Measurements from ENCODE around the gene MTUS2.

Gene MTUS2

DNA sequence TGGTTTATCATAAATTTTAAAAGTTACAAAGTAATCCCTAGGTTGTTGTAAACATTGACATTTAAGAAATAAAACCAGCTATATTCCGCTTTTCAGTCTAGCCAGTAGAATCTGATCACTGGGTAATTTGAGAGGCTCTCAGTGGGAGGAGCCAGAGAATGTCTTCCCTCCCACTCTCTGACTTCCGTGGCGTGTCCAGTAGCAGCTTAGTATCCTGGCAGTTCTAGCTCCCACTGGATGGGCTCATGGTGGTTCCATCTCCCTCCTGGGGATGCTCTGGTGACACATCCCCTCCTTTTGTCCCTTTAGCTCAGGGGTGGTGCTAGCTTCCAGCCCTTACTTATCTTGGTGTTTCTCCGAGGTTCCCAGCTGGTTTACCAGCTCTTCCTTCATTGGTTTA, 34.5 kb downstream of the MTUS2 start:
- ChIA-PET CTCF (no interaction called here), POLR2A (no interaction called here)
- DNase-seq, result no peak
- WGBS (ENCODE audit: insufficient coverage), result 82% methylated on average over 3 of the region's 4 CpGs
- H3K4me1 ChIP-seq (ENCODE audit: control extremely low read depth in 1 of 4, control insufficient read depth in 4 of 4, insufficient read depth in 4 of 4, low read length in 3 of 4), result no peaks in the 10 kb centered on the region
- no peak overlapping the region for H3K4me3 ChIP-seq (ENCODE audit: control insufficient read depth in 1 of 7, extremely low read depth in 1 of 7, insufficient read depth in 4 of 7, low read depth in 2 of 7, low read length in 6 of 7)
- no peak overlapping the region for H3K27ac ChIP-seq (ENCODE audit: insufficient read depth in 1 of 2, low read depth in 1 of 2, low read length in 2 of 2, poor library complexity in 1 of 2, severe bottlenecking in 2 of 2)
- H3K9me3 ChIP-seq (ENCODE audit: control extremely low read depth in 1 of 5, control insufficient read depth in 4 of 5, insufficient read depth in 2 of 5, low read depth in 1 of 5, low read length in 4 of 5), result no peaks in the 10 kb centered on the region
- H3K27me3 ChIP-seq (replicated peaks in 2 of 5; ENCODE audit: control insufficient read depth in 4 of 5, insufficient read depth in 5 of 5, low read length in 4 of 5), result peaks cover 0 to 4% (median 3%) of the 10 kb centered on the region in 5 experiments
- H3K36me3 ChIP-seq (ENCODE audit: control insufficient read depth in 4 of 4, insufficient read depth in 4 of 4, low read length in 3 of 4), result no peaks in the 10 kb centered on the region

DNA sequence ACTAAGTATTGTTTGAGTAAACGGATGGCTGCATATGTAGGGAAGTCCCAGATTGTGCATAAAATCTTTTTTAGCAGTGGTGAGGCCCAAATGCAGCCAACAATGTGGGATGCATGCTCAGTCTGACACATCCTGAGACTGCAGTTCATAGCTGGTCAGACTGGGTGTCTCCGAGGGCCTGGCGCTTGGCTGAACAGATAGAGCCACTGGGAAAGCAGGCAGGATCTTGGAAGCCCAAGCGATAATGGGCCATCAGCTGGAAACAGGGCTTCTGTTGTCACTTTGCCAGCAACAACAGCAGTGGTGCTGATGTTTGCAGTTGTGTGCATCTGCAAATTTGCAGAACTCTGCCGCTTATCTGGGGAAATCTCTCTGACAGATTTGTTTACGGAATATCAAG, 36.1 kb downstream of the MTUS2 start:
- 100% methylated on average over 6 of the region's 6 CpGs for WGBS (ENCODE audit: insufficient coverage)
- CTCF ChIA-PET, result no interaction called here
- Histone ChIP-seq H3K27ac (ENCODE audit: insufficient read depth in 1 of 2, low read depth in 1 of 2, low read length in 2 of 2, poor library complexity in 1 of 2, severe bottlenecking in 2 of 2) (no peak overlapping the region), H3K4me1 (ENCODE audit: control extremely low read depth in 1 of 4, control insufficient read depth in 4 of 4, insufficient read depth in 4 of 4, low read length in 3 of 4) (no peaks in the 10 kb centered on the region), H3K36me3 (ENCODE audit: control insufficient read depth in 4 of 4, insufficient read depth in 4 of 4, low read length in 3 of 4) (no peaks in the 10 kb centered on the region), H3K9me3 (ENCODE audit: control extremely low read depth in 1 of 5, control insufficient read depth in 4 of 5, insufficient read depth in 2 of 5, low read depth in 1 of 5, low read length in 4 of 5) (no peaks in the 10 kb centered on the region), H3K27me3 (replicated peaks in 2 of 5; ENCODE audit: control insufficient read depth in 4 of 5, insufficient read depth in 5 of 5, low read length in 4 of 5) (peaks cover 0 to 4% (median 0%) of the 10 kb centered on the region in 5 experiments), H3K4me3 (ENCODE audit: control insufficient read depth in 1 of 7, extremely low read depth in 1 of 7, insufficient read depth in 4 of 7, low read depth in 2 of 7, low read length in 6 of 7) (no peak overlapping the region)
- POLR2A ChIA-PET, result no interaction called here
- no peak for DNase-seq

DNA sequence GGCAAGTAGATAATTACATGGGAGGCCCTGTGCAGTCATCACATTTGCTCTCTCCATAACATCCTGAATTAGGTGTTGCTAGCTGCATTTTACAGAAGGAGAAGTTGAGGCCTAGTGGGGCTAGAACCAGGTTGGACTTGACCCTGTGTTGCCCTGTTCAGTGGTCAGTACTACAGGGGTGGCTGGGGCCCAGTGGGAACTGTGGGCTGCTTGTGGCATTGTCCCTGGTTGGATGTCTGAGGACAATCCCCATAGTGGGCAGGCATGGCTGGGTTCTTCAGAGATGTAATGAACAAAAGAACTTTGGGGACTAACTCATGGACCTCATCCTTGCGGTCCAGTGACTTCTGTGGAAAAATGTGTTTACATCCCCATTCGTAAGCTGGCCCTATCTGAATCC, 38.9 kb downstream of the MTUS2 start:
- no peak for DNase-seq
- Histone ChIP-seq H3K27ac (ENCODE audit: insufficient read depth in 1 of 2, low read depth in 1 of 2, low read length in 2 of 2, poor library complexity in 1 of 2, severe bottlenecking in 2 of 2) (no peak overlapping the region), H3K4me1 (ENCODE audit: control extremely low read depth in 1 of 4, control insufficient read depth in 4 of 4, insufficient read depth in 4 of 4, low read length in 3 of 4) (no peaks in the 10 kb centered on the region), H3K27me3 (replicated peaks in 2 of 5; ENCODE audit: control insufficient read depth in 4 of 5, insufficient read depth in 5 of 5, low read length in 4 of 5) (peaks cover 0 to 2% (median 0%) of the 10 kb centered on the region in 5 experiments), H3K36me3 (ENCODE audit: control insufficient read depth in 4 of 4, insufficient read depth in 4 of 4, low read length in 3 of 4) (no peaks in the 10 kb centered on the region), H3K9me3 (ENCODE audit: control extremely low read depth in 1 of 5, control insufficient read depth in 4 of 5, insufficient read depth in 2 of 5, low read depth in 1 of 5, low read length in 4 of 5) (no peaks in the 10 kb centered on the region), H3K4me3 (ENCODE audit: control insufficient read depth in 1 of 7, extremely low read depth in 1 of 7, insufficient read depth in 4 of 7, low read depth in 2 of 7, low read length in 6 of 7) (no peak overlapping the region)
- ChIA-PET CTCF (no interaction called here), POLR2A (no interaction called here)
- 100% methylated on average over 2 of the region's 2 CpGs for WGBS (ENCODE audit: insufficient coverage)

DNA sequence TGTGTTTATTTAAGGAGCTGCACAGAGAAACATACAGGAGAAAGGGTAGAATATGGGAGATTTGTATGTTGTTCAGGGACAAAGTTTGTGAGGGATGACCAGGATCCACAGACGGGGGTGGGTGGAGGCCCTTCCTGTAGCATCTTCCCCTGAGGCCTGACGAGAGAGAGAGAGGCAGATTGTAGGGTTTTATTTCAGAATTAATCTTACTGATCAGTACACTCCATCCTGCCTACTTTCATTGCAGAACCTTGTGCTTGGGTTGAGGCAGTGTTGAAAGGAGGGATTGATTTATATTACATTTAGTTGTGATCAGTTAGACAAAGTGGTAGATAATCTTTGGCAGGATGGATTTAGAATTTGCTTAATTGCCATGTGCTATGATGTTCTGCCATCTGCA, 39.6 kb downstream of the MTUS2 start:
- CTCF ChIA-PET, result no interaction called here
- POLR2A ChIA-PET, result no interaction called here
- no CpG with 5 or more reads among the region's 2 CpGs for WGBS (ENCODE audit: insufficient coverage)

DNA sequence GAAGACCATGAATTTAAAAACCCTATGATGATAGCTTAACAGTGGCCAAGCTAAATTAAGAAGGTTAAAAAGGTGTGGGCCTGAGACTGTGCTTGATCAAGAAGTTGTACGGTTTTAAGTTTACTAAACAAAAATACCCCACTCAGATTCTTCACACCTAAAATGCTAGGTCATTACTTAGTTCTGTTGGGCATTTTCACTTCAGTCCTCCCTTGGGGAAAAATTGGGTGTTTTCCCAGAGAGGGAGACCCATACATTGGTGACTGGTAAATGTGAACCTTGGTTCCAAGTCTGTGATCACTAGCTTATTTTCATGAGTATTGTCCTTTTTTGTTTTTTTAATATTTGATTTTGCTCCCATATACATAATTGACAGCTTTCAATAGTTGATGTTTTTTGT, 44.4 kb downstream of the MTUS2 start:
- no peak overlapping the region for H3K27ac ChIP-seq (ENCODE audit: insufficient read depth in 1 of 2, low read depth in 1 of 2, low read length in 2 of 2, poor library complexity in 1 of 2, severe bottlenecking in 2 of 2)
- no peaks in the 10 kb centered on the region for H3K9me3 ChIP-seq (ENCODE audit: control extremely low read depth in 1 of 5, control insufficient read depth in 4 of 5, insufficient read depth in 2 of 5, low read depth in 1 of 5, low read length in 4 of 5)
- peaks cover 0 to 2% (median 0%) of the 10 kb centered on the region in 5 experiments for H3K27me3 ChIP-seq (replicated peaks in 2 of 5; ENCODE audit: control insufficient read depth in 4 of 5, insufficient read depth in 5 of 5, low read length in 4 of 5)
- ChIA-PET CTCF (no interaction called here), POLR2A (no interaction called here)
- no CpG with 5 or more reads among the region's 1 CpG for WGBS (ENCODE audit: insufficient coverage)
- H3K4me3 ChIP-seq (ENCODE audit: control insufficient read depth in 1 of 7, extremely low read depth in 1 of 7, insufficient read depth in 4 of 7, low read depth in 2 of 7, low read length in 6 of 7), result no peak overlapping the region
- no peaks in the 10 kb centered on the region for H3K4me1 ChIP-seq (ENCODE audit: control extremely low read depth in 1 of 4, control insufficient read depth in 4 of 4, insufficient read depth in 4 of 4, low read length in 3 of 4)
- no peaks in the 10 kb centered on the region for H3K36me3 ChIP-seq (ENCODE audit: control insufficient read depth in 4 of 4, insufficient read depth in 4 of 4, low read length in 3 of 4)
- no peak for DNase-seq

More for the DNA sequence above, 39.6 kb downstream of the MTUS2 start:
- no peak for DNase-seq
- no peaks in the 10 kb centered on the region for H3K36me3 ChIP-seq (ENCODE audit: control insufficient read depth in 4 of 4, insufficient read depth in 4 of 4, low read length in 3 of 4)
- peaks cover 0 to 2% (median 0%) of the 10 kb centered on the region in 5 experiments for H3K27me3 ChIP-seq (replicated peaks in 2 of 5; ENCODE audit: control insufficient read depth in 4 of 5, insufficient read depth in 5 of 5, low read length in 4 of 5)
- no peaks in the 10 kb centered on the region for H3K4me1 ChIP-seq (ENCODE audit: control extremely low read depth in 1 of 4, control insufficient read depth in 4 of 4, insufficient read depth in 4 of 4, low read length in 3 of 4)
- no peaks in the 10 kb centered on the region for H3K9me3 ChIP-seq (ENCODE audit: control extremely low read depth in 1 of 5, control insufficient read depth in 4 of 5, insufficient read depth in 2 of 5, low read depth in 1 of 5, low read length in 4 of 5)
- no peak overlapping the region for H3K4me3 ChIP-seq (ENCODE audit: control insufficient read depth in 1 of 7, extremely low read depth in 1 of 7, insufficient read depth in 4 of 7, low read depth in 2 of 7, low read length in 6 of 7)
- no peak overlapping the region for H3K27ac ChIP-seq (ENCODE audit: insufficient read depth in 1 of 2, low read depth in 1 of 2, low read length in 2 of 2, poor library complexity in 1 of 2, severe bottlenecking in 2 of 2)

DNA sequence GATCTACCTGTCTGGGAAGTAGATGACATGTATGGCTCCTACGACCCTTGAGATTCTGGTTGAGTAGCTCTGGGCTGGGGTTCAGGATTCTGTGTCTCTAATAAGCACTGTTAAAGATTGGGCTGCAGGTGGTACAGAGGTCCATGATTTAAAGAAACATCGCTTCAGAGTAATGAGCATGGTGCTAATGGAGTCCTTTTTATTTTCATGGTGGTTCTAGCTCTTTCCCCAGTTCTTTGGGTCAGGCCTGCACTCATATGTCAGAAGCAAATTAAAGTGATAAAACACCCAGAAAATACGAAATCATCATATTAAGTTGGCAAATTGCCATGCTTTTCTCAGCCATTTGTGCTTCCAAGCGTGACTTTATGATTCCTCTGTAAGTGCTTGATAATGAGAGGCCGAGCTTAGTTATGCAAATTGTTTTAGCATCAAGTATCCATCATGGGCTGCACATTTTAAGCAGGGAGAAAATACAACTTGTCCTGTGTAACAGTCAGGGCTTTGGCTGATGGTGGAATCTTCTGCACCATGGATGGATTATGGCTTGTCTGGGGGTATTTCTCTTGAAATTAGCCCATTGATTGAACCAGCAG, 45.1 kb downstream of the MTUS2 start:
- Histone ChIP-seq H3K36me3 (ENCODE audit: control insufficient read depth in 4 of 4, insufficient read depth in 4 of 4, low read length in 3 of 4) (no peaks in the 10 kb centered on the region), H3K4me1 (ENCODE audit: control extremely low read depth in 1 of 4, control insufficient read depth in 4 of 4, insufficient read depth in 4 of 4, low read length in 3 of 4) (no peaks in the 10 kb centered on the region), H3K27ac (ENCODE audit: insufficient read depth in 1 of 2, low read depth in 1 of 2, low read length in 2 of 2, poor library complexity in 1 of 2, severe bottlenecking in 2 of 2) (no peak overlapping the region), H3K4me3 (ENCODE audit: control insufficient read depth in 1 of 7, extremely low read depth in 1 of 7, insufficient read depth in 4 of 7, low read depth in 2 of 7, low read length in 6 of 7) (no peak overlapping the region), H3K9me3 (ENCODE audit: control extremely low read depth in 1 of 5, control insufficient read depth in 4 of 5, insufficient read depth in 2 of 5, low read depth in 1 of 5, low read length in 4 of 5) (no peaks in the 10 kb centered on the region), H3K27me3 (replicated peaks in 2 of 5; ENCODE audit: control insufficient read depth in 4 of 5, insufficient read depth in 5 of 5, low read length in 4 of 5) (peaks cover 0 to 2% (median 0%) of the 10 kb centered on the region in 5 experiments)
- ChIA-PET POLR2A (no interaction called here), CTCF (no interaction called here)
- 95% methylated on average over 5 of the region's 5 CpGs for WGBS (ENCODE audit: insufficient coverage)
- DNase-seq, result no peak

DNA sequence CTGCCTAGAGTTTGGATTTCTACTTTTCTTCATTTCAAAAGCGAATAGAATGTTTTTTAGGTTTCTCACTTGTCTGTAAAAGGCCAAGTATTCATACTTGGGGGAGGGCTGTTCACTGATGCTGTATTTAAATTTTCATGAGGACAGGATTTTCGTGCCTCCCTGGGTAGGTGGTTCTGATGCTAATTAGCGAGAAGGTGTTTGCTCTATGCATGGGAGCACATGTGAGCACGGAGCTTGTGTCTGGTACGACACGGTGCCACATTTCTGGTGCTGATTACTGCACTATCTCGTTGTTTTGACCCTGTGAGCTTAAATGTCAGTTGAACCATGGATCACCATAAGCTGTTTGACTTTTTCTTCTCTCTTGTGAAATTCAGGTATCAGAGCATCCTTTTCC, 45.8 kb downstream of the MTUS2 start:
- 90% methylated on average over 7 of the region's 7 CpGs for WGBS (ENCODE audit: insufficient coverage)

More for the DNA sequence above, 45.8 kb downstream of the MTUS2 start:
- H3K36me3 ChIP-seq (ENCODE audit: control insufficient read depth in 4 of 4, insufficient read depth in 4 of 4, low read length in 3 of 4), result no peaks in the 10 kb centered on the region
- H3K9me3 ChIP-seq (ENCODE audit: control extremely low read depth in 1 of 5, control insufficient read depth in 4 of 5, insufficient read depth in 2 of 5, low read depth in 1 of 5, low read length in 4 of 5), result no peaks in the 10 kb centered on the region
- H3K27me3 ChIP-seq (replicated peaks in 2 of 5; ENCODE audit: control insufficient read depth in 4 of 5, insufficient read depth in 5 of 5, low read length in 4 of 5), result peaks cover 0 to 2% (median 0%) of the 10 kb centered on the region in 5 experiments
- DNase-seq, result no peak
- POLR2A ChIA-PET, result no interaction called here
- H3K4me3 ChIP-seq (ENCODE audit: control insufficient read depth in 1 of 7, extremely low read depth in 1 of 7, insufficient read depth in 4 of 7, low read depth in 2 of 7, low read length in 6 of 7), result no peak overlapping the region
- no peak overlapping the region for H3K27ac ChIP-seq (ENCODE audit: insufficient read depth in 1 of 2, low read depth in 1 of 2, low read length in 2 of 2, poor library complexity in 1 of 2, severe bottlenecking in 2 of 2)
- CTCF ChIA-PET, result no interaction called here
- H3K4me1 ChIP-seq (ENCODE audit: control extremely low read depth in 1 of 4, control insufficient read depth in 4 of 4, insufficient read depth in 4 of 4, low read length in 3 of 4), result no peaks in the 10 kb centered on the region

Data from common myeloid progenitor, CD34-positive (primary cell).